Neural cell (in vitro differentiated cells): ENCODE measurements around the gene ZNF474. TPM values are rescaled to one million over a fixed set of nuclear protein-coding genes. Genes with fewer than 3 reads are reported as not detected.

Experiments
- H2AFZ ChIP-seq: fragments of 200-600, 300-800 bp; sonication (generic), shearing (Covaris generic); 2 replicates; pipeline ENCODE4 v1.6.0; 2014; ENCODE audit warnings: low read depth, mild to moderate bottlenecking, antibody characterized with exemption, low read length, moderate library complexity
- H3F3A ChIP-seq: fragments of 200-600 bp; shearing (Covaris generic); 2 replicates; pipeline ENCODE4 v1.6.1; 2016; ENCODE audit warnings: mild to moderate bottlenecking, moderate library complexity, mixed read lengths, antibody characterized with exemption, low read length; ENCODE audit not compliant: insufficient read depth, poor library complexity, severe bottlenecking
- H3K27ac ChIP-seq: fragments of 200-600, 300-800 bp; sonication (generic), shearing (Covaris generic); 2 replicates; pipeline ENCODE4 v1.5.1; 2014; ENCODE audit warnings: mild to moderate bottlenecking, low read length, moderate library complexity
- H3K27me3 ChIP-seq: fragments of 300-800, 200-600 bp; sonication (generic), shearing (Covaris generic); 2 replicates; pipeline ENCODE4 v1.6.0; 2014; ENCODE audit warnings: mild to moderate bottlenecking, low read depth, low read length, moderate library complexity; ENCODE audit not compliant: insufficient read depth
- H3K36me3 ChIP-seq: fragments of 300-800, 200-600 bp; sonication (generic), shearing (Covaris generic); 2 replicates; pipeline ENCODE4 v1.5.1; 2014; ENCODE audit warnings: mild to moderate bottlenecking, antibody characterized with exemption, low read length, moderate library complexity; ENCODE audit not compliant: insufficient read depth
- H3K4me2 ChIP-seq: fragments of 300-800, 200-600 bp; sonication (generic), shearing (Covaris generic); 2 replicates; pipeline ENCODE4 v1.6.0; 2014; ENCODE audit warnings: mild to moderate bottlenecking, low read length
- H3K4me3 ChIP-seq: fragments of 300-800, 200-600 bp; sonication (generic), shearing (Covaris generic); 2 replicates; pipeline ENCODE4 v1.5.1; 2014; ENCODE audit warnings: mild to moderate bottlenecking, low read length, moderate library complexity
- H3K79me2 ChIP-seq: fragments of 200-600 bp; shearing (Covaris generic); replicated peaks from 2 replicates; pipeline ENCODE4 v1.6.0; 2014; ENCODE audit warnings: mild to moderate bottlenecking, low read length, moderate library complexity; ENCODE audit not compliant: insufficient read depth
- H3K9ac ChIP-seq: fragments of 300-800, 200-600 bp; sonication (generic), shearing (Covaris generic); 2 replicates; pipeline ENCODE4 v1.6.1; 2016; ENCODE audit warnings: mild to moderate bottlenecking, low read length, mixed read lengths
- H3K9me2 ChIP-seq: fragments of 200-600 bp; shearing (Covaris generic); 2 replicates; pipeline ENCODE4 v1.6.1; 2016; ENCODE audit warnings: mild to moderate bottlenecking, low read length, mixed read lengths; ENCODE audit not compliant: insufficient read depth
- H3K9me3 ChIP-seq: fragments of 200-600, 300-800 bp; sonication (generic), shearing (Covaris generic); 2 replicates; pipeline ENCODE4 v1.6.1; 2016; ENCODE audit warnings: mild to moderate bottlenecking, mixed run types, low read length, moderate library complexity, mixed read lengths
- H4K20me1 ChIP-seq: fragments of 200-600 bp; shearing (Covaris generic); 2 replicates; pipeline ENCODE4 v1.6.1; 2016; ENCODE audit warnings: mild to moderate bottlenecking, mixed run types; ENCODE audit not compliant: insufficient read depth
- CTCF ChIP-seq: fragments of 450-650 bp; IDR thresholded peaks from 2 replicates; pipeline ENCODE4 v1.5.1; 2014; ENCODE audit warnings: antibody characterized with exemption, mild to moderate bottlenecking, moderate library complexity; ENCODE audit not compliant: poor library complexity, severe bottlenecking
- EP300 ChIP-seq: fragments of 450-650 bp; conservative IDR thresholded peaks from 2 replicates; pipeline ENCODE4 v1.6.1; 2014; ENCODE audit warnings: antibody characterized with exemption, mild to moderate bottlenecking, moderate library complexity; ENCODE audit not compliant: poor library complexity, severe bottlenecking
- EZH2 ChIP-seq: fragments of 200-600, 300-800 bp; shearing (Covaris generic), sonication (generic); IDR thresholded peaks from 2 replicates; pipeline ENCODE4 v1.6.1; 2014; ENCODE audit warnings: antibody characterized with exemption, low read length, borderline replicate concordance, mild to moderate bottlenecking; ENCODE audit not compliant: insufficient read depth, poor library complexity, severe bottlenecking
- MXI1 ChIP-seq: fragments of 450-650 bp; conservative IDR thresholded peaks from 2 replicates; pipeline ENCODE4 v1.6.1; 2014; ENCODE audit warnings: antibody characterized with exemption, mild to moderate bottlenecking; ENCODE audit not compliant: poor library complexity, severe bottlenecking
- POLR2AphosphoS5 ChIP-seq: IDR thresholded peaks from 2 replicates; pipeline ENCODE4 v1.6.1; 2012
- RAD21 ChIP-seq: fragments of 450-650 bp; conservative IDR thresholded peaks from 2 replicates; pipeline ENCODE4 v1.6.1; 2014; ENCODE audit warnings: antibody characterized with exemption, mild to moderate bottlenecking, moderate library complexity
- REST ChIP-seq: IDR thresholded peaks from 2 replicates; pipeline ENCODE4 v1.6.1; 2012; ENCODE audit warnings: borderline replicate concordance
- SMC3 ChIP-seq: fragments of 450-650 bp; conservative IDR thresholded peaks from 2 replicates; pipeline ENCODE4 v1.6.1; 2014; ENCODE audit warnings: antibody characterized with exemption, mild to moderate bottlenecking, moderate library complexity; ENCODE audit not compliant: poor library complexity
- TAF1 ChIP-seq: IDR thresholded peaks from 2 replicates; pipeline ENCODE4 v1.6.1; 2012; ENCODE audit warnings: low read depth
- polyA plus RNA-seq: library from polyadenylated mRNA; depleted of rRNA; stranded (reverse); fragments of >200 nt; gene quantifications from 2 replicates; pipeline ENCODE4 v1.2.3, GENCODE V29; 2014

ZNF474 gene
- polyA plus RNA-seq, 1 donor from 2014 or later, result not detected

GRCh38 chr5:122190156-122190555 is 60.8 kb downstream of the ZNF474 start:
- H3K79me2 ChIP-seq, result no peaks in the 10 kb centered on the region
- H3K9me3 ChIP-seq, result no peaks in the 10 kb centered on the region
- no peak overlapping the region for H3K9ac ChIP-seq
- H4K20me1 ChIP-seq, result no peaks in the 10 kb centered on the region
- H3K9me2 ChIP-seq, result no peaks in the 10 kb centered on the region
- H3K27me3 ChIP-seq, result no peaks in the 10 kb centered on the region
- no peak overlapping the region for H3K4me3 ChIP-seq
- H3F3A ChIP-seq, result no peaks in the 10 kb centered on the region
- no peak overlapping the region for H3K27ac ChIP-seq
- no peak overlapping the region for H2AFZ ChIP-seq
- no peak for TF ChIP-seq MXI1
- TF ChIP-seq CTCF, result no peak
- TF ChIP-seq POLR2AphosphoS5, result no peak
- no peak for TF ChIP-seq EP300
- TF ChIP-seq REST, result no peak
- no peak for TF ChIP-seq RAD21
- TF ChIP-seq SMC3, result no peak
- TF ChIP-seq TAF1, result no peak
- TF ChIP-seq EZH2, result no peak
- no peak overlapping the region for H3K4me2 ChIP-seq
- H3K36me3 ChIP-seq, result no peaks in the 10 kb centered on the region

- Histone ChIP-seq H3K27ac (no peak overlapping the region), H3K36me3 (no peaks in the 10 kb centered on the region), H3K9me3 (no peaks in the 10 kb centered on the region), H3K79me2 (no peaks in the 10 kb centered on the region), H3K4me3 (no peak overlapping the region), H2AFZ (no peak overlapping the region), H3K9ac (no peak overlapping the region), H3K9me2 (no peaks in the 10 kb centered on the region), H3K27me3 (no peaks in the 10 kb centered on the region), H3K4me2 (no peak overlapping the region), H3F3A (no peaks in the 10 kb centered on the region), H4K20me1 (no peaks in the 10 kb centered on the region)
- TF ChIP-seq CTCF, result peak; percentile 80
- peak; percentile 77 for TF ChIP-seq RAD21
- no peak for TF ChIP-seq TAF1
- TF ChIP-seq EZH2, result no peak
- no peak for TF ChIP-seq POLR2AphosphoS5
- no peak for TF ChIP-seq REST
- peak; percentile 81 for TF ChIP-seq SMC3
- no peak for TF ChIP-seq EP300
- TF ChIP-seq MXI1, result no peak
Measured at GRCh38 chr5:122192497-122193496, 63.5 kb downstream of the ZNF474 start.
